ENCODE measurements around the gene FCRLA.
"Not testable (repeated sequence)": the region's sequence is repeated elsewhere in the genome, so short reads cannot be mapped to it uniquely, and the experiment has no call there.

The FCRLA gene

DNA sequence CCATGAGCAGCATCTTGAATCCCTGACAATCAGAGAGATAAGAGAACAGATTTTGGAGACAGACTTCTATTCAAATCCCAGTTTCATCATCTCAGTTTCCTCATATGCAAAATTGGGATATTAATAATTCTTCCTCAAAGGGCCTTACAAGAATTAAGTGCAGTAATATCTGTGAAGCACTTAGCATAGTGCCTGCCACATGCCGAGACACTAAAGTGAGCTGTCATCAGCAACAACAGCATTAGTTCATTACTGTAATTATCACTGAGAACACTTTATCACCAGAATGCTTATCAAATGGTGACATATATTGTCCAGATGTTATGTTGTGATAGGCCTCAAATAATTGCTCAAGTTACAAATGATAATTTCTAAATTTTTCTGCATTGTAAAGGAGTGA lies 13.4 kb downstream of the FCRLA start:
- no peak for DNase-seq (ENCODE audit: low read depth)
- TF ChIP-seq, protein P1, sequence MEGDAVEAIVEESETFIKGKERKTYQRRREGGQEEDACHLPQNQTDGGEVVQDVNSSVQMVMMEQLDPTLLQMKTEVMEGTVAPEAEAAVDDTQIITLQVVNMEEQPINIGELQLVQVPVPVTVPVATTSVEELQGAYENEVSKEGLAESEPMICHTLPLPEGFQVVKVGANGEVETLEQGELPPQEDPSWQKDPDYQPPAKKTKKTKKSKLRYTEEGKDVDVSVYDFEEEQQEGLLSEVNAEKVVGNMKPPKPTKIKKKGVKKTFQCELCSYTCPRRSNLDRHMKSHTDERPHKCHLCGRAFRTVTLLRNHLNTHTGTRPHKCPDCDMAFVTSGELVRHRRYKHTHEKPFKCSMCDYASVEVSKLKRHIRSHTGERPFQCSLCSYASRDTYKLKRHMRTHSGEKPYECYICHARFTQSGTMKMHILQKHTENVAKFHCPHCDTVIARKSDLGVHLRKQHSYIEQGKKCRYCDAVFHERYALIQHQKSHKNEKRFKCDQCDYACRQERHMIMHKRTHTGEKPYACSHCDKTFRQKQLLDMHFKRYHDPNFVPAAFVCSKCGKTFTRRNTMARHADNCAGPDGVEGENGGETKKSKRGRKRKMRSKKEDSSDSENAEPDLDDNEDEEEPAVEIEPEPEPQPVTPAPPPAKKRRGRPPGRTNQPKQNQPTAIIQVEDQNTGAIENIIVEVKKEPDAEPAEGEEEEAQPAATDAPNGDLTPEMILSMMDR (conservative IDR thresholded peaks at IDR 0.05; ENCODE audit: low read depth, low read length): no peak
- H3K4me3 ChIP-seq (ENCODE audit: low read length): no peak overlapping the region

DNA sequence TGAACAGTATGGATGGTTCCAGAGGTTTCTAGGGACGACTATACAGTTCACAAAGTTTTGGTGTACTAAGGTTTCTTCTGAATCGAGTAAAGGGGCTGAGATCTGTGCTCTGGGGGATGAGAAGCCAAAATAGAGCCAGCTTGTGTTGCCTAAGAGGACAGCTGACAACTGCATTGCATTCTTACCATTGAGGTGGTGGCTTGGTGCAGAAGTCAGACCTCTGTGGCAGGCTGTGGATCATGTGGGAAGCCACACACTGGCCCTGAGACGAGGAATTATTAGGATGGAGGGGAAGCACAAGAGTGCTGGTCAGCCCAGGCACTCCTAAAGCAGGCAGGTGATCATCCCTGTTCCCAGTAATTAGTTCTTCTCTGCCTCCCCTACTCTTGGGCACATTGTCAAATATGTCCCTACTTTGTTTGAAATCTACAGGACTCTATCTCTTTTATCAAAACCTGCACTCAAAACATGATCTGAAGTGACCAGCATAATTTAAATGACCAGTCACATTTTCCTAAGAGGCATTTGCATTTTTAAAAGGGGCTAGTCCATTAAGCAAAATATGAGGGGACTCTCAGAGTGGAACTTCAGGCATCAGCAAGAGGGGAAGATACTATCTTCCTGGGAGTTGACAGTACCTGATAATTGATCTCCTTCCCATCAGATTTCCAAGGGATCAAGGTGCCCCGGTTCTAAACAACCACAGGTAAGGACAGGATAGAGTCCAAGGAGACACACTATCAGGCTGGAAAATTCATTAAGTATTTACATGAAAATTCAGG lies 14.1 kb downstream of the FCRLA start, which contains the start of gene FCRLB:
Gene FCRLB (plus strand): TSS at position 589 of the 782 bp plus-strand sequence. CDS start 1,129 bp downstream, outside the sequence.
- no peak within 1 kb of the TSS for H3K4me3 ChIP-seq (ENCODE audit: low read length)
- no peak for DNase-seq (ENCODE audit: low read depth)
- TF ChIP-seq, protein P1 (conservative IDR thresholded peaks at IDR 0.05; ENCODE audit: low read depth, low read length): no peak

GRCh38 chr1:161721738-161722343 lies 14.8 kb downstream of the FCRLA start:
- TF ChIP-seq, protein P1 (conservative IDR thresholded peaks at IDR 0.05; ENCODE audit: low read depth, low read length): no peak
- DNase-seq (ENCODE audit: low read depth): no peak
- no peak overlapping the region for H3K4me3 ChIP-seq (ENCODE audit: low read length)

- TF ChIP-seq, protein P1 (conservative IDR thresholded peaks at IDR 0.05; ENCODE audit: low read depth, low read length): no peak
- H3K4me3 ChIP-seq (ENCODE audit: low read length): no peak overlapping the region
- DNase-seq (ENCODE audit: low read depth): no peak
Observed at GRCh38 chr1:161722406-161722805, 15.4 kb downstream of the FCRLA start.

DNA sequence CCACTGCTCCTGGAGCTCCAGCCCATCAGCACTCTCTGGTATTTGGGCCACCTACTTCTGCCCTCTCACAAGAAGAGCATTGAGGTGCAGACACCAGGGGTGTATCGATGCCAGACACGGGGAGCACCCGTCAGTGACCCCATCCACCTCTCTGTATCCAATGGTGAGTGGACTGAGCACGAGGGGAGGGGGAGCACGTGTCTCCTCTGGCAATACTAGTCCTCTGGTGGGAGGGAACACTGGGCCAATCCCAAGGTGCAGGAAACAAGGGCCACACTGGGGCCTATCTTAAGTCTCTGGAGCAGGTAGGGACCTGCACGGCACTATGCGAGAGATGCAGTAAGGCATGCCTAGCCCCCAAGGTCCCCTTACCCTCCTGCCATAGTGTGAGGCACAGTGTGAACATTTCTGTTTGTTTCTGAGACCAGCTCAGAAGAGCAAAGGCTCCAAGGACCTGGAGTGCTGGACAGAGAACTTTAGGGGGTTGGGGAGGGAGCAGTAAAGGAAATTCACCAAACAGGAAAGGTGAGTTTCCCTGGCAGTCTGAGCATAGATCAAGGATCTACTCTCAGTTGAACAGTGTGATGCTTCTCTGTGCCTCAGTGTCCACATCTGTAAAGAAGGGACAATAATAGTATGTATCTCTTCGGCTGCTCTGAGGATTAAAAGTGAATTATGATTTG lies 16.6 kb downstream of the FCRLA start:
- H3K4me3 ChIP-seq (ENCODE audit: low read length): no peak overlapping the region
- no peak for DNase-seq (ENCODE audit: low read depth)
- TF ChIP-seq, protein P1 (conservative IDR thresholded peaks at IDR 0.05; ENCODE audit: low read depth, low read length): no peak

DNA sequence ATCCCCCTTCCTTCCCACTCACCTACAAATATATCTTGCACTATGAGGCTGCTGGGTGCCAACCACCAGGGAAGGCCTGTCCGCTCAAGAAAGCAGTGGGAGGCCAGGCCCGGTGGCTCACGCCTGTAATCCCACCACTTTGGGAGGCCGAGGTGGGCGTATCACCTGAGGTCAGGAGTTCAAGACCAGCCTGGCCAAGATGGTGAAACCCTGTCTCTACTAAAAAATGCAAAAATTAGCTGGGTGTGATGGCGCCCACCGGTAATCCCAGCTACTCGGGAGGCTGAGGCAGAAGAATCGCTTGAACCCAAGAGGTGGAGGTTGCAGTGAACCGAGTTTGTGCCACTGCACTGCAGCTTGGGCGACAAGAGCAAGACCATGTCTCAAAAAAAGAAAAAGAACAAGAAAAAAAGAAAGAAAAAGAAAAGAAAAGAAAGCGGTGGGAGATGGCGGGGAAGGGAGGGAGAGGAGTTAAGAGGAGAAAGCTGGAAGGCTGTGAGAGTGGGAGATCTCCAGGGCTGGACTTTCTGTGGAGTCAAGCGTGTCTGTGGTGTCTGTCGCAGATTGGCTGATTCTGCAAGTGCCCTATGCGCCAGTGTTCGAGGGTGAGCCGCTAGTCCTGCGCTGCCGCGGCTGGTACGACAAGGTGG lies 18.4 kb downstream of the FCRLA start:
- not testable (repeated sequence) for DNase-seq (ENCODE audit: low read depth)
- H3K4me3 ChIP-seq (ENCODE audit: low read length): peak overlapping the region; percentile 71

DNA sequence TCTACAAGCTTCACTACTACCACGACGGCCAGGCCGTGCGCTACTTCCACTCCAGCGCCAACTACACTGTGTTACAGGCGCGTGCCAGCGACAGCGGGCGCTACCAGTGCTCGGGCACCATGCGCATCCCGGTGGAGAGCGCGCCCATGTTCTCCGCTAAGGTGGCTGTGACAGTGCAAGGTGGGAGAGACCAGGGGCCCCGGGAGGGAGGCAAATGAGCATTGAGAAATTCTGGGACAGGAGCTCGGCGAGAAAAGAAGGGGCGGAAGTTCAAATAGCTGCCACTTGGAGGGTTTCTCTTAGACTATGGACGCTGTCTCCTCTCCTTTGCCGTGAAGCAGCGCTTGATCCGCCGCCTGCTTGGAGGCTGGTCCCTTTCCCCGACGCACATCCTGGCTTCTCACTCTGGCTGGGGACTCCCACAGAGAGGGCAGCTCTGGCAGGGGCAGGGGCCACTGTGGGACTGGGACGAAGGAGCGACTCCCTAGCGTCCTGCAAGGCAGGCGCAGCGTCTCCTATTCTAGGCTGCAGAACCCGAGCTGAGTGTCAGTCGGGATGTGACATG lies 19.0 kb downstream of the FCRLA start:
- peak overlapping the region; percentile 71 for H3K4me3 ChIP-seq (ENCODE audit: low read length)
- DNase-seq (ENCODE audit: low read depth): no peak
- TF ChIP-seq, protein P1 (conservative IDR thresholded peaks at IDR 0.05; ENCODE audit: low read depth, low read length): peak; percentile 19
